GM18511 (cell line): Measurements from ENCODE around the gene COL9A3.

Source experiments
- ATAC-seq: cut with Tn5 transposase; IDR thresholded peaks from one replicate; pipeline ENCODE4 v1.9.1; 2021; ENCODE audit warnings: mild to moderate bottlenecking, moderate library complexity; ENCODE audit not compliant: unreplicated experiment

The COL9A3 gene

GRCh38 chr20:62876902-62877816, 60.3 kb downstream of the COL9A3 start:
- no peak for ATAC-seq

DNA sequence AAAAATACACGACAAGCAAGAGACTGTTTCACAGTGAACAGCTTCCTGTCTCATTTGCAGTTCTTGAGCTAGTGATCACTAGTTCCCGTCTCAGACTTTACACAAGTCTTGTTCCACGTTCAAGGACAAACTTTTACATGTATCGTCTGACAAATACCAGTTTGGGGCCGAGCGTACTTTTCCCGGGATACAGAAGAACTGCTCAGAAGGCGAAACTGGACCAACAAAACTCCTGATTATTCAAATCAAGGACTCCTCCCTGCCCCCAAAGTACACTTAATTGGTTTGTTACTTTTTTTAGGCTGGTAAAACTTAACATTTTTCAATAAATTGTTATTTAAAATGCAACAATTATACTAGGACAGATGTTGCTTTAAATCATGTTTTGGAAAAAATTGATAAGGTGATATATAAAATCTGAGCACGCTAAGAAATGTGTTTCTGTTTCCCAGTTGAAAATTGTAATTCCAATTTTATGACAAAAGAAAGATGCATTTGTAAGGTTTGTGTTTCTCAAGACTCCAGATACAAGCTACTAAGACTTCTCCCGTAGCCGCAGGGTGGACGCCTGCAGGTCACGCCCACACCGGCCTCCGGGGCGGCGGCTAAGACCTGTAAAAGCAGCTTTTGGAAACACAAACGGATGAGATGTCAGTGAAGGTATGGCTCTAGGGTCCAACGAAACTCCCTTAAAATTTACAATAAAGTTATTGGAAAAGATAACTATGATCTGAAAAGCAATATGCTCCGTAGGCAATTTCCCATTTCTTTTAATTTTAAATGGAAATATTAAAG, 61.6 kb downstream of the COL9A3 start:
- ATAC-seq = no peak

GRCh38 chr20:62879275-62880146, 62.7 kb downstream of the COL9A3 start:
- ATAC-seq = no peak

DNA sequence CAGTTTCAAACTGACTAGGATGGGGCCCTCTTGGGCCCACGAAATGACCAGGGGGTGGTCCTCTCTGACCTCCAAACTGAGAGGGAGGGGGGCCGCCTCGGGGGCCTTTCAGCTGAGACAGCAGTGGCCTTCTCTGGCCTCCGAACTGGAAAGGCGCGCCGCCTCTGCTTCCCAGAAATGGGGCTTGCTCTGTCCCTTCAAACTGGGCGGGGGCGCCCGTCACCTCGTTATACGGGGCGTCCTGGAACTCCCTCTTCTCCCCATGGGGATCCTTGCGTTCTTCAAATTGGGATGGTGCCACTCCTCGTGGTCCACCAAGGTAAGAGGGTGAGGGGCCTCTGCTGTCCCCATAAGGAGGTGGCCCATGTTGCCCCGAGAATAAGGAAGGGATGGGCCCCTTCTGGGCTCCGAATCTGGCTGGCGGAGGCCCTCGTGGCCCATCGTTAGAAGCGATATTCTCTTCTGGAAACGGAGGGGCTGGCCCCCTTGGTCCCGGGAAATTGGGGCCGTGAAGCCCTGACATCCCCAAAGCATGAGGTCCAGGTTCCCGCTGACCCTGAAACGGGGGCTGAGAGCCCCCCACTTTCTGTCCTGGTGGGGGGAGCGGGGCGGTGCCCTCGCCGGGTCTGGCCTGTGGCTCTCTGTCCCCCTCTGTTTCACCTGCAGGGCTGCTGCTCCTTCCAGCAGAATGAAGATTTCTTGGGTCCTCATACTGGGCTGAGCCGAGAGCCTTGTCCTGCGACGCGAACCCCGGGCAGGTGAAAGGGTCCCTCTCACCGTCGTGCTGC, 63.5 kb downstream of the COL9A3 start:
- no peak for ATAC-seq

DNA sequence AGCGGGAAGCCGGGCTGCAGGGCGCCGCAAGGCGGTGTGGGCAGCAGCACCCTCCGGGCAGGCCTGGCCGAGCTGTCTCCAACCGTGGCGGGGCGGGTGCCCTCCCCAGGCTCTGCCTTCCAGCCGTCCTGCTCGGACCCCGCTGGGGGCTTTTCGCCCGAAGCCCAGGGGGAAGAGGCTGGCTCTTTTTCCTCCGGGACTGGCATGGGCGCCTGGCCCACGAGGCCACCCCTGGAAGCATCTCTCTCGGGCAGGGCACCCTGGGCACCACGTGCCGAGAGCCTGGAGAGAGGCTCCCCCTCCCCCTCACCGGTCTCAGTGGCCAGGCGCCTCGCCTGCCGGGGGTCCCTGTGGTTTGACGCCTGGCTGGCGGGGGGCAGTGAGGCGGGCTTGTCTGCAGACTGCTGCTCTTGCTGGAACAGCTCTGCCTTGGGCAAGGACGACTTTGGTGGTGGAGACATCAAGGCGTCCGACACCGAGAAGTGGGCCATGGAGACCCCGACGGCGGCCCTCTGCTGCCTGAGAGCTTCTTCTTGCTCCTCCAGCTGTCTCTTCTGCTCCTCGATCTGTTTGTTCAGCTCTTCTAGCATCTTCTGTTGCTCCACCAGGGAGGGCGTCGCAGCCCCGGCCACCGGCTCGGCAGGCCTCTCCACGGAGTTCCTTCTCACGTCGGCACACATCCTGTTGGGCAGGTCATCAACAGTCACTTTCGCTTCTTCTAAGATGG, 64.2 kb downstream of the COL9A3 start:
- no peak for ATAC-seq

DNA sequence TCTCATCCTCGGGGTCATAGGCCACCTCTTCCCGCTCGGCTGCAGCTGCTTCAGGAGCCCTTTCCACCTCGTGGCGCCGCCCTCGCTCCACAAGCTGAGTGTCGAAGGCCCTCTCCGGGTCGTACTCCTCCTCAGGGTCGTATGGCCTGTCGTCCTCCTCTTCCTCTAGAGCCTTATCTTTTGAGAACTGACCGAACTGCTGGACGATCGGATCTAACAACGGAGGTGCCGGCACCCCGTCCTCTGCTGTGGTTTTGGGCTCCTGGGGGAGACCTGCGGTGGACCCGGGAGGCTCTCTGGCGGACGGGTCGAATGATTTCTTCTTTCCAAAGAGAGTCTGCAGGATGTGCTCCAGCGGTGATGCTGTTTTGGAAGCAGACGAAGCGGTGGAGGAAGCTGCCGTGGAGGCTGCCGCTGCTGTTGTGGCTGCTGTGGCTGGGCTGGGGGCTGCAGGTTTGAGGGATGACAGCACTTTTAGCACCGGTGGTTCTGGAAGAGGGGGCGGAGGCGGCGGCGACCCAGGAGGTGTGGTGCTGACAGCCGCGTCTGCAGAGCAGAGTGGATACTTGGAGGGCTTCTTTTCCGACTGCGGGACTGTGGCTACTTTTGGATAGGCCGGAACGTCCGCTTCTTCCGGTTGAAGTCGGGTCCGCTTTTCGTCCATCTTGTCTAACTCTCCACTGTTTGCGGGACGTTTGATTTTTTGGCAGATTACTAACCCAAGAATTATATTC, 65.0 kb downstream of the COL9A3 start:
- no peak for ATAC-seq

- no peak for ATAC-seq
Observed at GRCh38 chr20:62882426-62882825, 65.6 kb downstream of the COL9A3 start.

DNA sequence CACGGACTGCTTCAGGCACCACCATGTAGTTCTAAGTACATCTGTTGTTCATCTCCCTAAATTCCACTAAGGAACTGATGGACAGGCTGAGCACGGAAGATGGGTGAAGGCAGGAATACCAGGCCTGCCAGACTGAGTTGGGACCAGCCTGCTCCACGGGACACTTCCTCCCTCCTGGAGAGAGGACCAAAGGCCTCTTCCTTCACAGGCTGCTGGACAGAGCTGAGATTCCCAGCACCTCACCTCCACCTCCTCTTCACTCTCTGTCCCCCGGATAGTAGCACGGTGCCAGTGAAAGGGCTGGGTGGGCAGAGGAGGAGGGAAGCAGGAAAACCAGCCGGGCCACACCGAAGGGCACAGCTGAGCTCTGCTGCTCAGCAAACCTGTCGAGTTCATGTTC, 67.7 kb downstream of the COL9A3 start:
- ATAC-seq = no peak

DNA sequence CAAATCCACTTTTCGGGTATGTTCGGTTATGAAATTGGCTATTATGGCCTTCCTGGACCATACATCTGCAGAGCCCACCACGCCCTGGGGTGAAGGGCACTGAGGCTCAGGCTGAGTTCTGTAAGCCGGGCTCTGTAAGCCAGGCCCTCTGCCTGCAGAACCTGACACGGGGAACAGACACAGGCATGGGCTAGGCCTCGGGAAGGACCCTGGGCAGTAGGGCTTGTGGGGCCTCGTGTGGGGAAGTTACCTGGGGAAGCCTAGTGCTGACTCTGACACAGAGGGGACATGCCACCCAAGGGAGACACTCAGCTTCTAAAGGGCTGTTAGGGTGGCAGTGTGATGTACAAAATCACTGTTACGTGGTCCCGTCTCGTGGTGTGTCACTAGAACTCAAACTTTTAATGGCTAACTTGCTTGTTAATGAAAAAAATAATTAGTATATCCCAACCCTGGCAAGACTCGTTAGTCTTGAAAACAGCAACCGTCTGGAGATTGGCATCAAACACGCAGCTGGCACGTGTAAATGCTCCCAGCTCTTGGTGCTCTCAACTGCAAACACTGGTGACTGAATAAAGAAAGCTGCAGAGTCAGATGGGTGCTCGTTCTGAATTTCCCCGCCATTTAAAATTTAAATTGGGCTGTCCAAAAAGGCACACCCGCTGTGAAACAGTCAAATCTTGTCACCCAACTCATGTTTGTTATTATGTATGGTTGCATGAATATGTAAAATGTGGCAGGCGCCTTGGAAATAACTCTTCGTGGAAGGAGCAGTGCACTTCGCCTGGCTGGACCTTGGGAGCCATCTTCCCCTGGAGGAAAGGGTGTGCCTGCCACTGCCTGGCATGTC, 68.4 kb downstream of the COL9A3 start:
- no peak for ATAC-seq

- ATAC-seq = no peak
Observed at GRCh38 chr20:62885896-62886708, 69.3 kb downstream of the COL9A3 start.

DNA sequence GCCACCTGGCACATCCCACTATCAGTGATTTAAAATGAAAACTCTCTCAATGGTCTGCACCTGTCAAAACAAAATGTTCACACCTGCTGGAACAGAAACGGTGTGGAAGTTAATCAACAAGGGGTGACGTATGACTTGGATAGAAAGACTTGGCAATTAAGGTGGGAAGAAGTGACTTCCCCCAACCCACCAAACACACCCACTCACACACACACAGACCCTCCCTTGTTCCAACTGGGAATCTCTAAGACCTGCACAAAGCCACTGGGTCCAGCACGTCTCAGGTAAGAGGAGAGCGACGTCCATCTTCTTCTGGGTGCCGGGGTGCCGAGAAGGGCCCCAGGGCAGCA, 69.8 kb downstream of the COL9A3 start:
- no peak for ATAC-seq

- ATAC-seq = no peak
Observed at GRCh38 chr20:62887152-62887859, 70.5 kb downstream of the COL9A3 start.

GRCh38 chr20:62887860-62888239, 71.0 kb downstream of the COL9A3 start:
- no peak for ATAC-seq

DNA sequence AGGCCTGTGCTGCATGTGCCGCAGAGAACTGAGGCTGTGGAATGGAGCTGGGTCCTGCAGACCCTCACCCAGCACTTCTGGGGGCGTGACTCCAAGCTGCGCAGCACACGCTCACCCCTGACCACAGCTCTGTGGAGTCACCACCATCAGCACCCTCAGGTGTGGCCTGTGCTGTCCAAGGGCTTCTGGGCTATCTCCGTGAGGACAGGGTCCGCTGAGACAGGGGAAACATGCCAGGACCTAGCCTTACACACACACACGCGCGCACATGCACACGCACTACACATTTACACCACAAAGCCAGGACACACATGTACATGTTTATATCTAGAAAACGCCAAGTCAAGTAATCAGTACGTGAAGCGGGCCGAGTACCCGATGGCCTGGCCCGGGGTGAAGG, 71.6 kb downstream of the COL9A3 start:
- ATAC-seq = no peak

DNA sequence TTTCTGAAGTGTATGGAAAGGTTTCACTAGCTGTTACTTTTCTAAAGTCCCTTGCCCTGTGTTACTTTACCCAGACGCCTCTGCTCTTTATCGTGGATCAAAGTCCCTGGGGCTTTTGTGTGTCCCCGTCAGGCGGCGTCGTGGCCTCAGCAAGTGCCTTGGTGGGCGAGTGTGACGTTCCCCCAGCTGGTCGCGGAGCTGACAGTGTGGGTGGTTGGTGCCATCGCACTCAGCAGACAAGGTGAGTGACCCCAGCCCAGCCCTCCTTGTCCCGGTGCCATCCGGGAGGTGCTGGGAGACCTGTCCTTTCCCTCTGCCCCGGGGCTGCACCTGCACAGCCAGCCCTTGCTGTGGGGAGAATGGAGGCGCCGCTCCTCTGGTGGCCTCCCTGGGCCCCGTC, 72.1 kb downstream of the COL9A3 start:
- ATAC-seq = no peak

GRCh38 chr20:62889411-62889810, 72.6 kb downstream of the COL9A3 start:
- ATAC-seq = no peak

GRCh38 chr20:62889871-62890270, 73.0 kb downstream of the COL9A3 start:
- no peak for ATAC-seq
